ENCODE results near the gene HAUS6. TPM values are rescaled to one million over a fixed set of nuclear protein-coding genes. Genes with fewer than 3 reads are reported as not detected.

The HAUS6 gene
- total and polyA plus RNA-seq, 2 of the 13 experiments (the other 11 are each of a cell fraction or from before 2014, with no cell fraction given), result 9.8 to 31.1 TPM

DNA sequence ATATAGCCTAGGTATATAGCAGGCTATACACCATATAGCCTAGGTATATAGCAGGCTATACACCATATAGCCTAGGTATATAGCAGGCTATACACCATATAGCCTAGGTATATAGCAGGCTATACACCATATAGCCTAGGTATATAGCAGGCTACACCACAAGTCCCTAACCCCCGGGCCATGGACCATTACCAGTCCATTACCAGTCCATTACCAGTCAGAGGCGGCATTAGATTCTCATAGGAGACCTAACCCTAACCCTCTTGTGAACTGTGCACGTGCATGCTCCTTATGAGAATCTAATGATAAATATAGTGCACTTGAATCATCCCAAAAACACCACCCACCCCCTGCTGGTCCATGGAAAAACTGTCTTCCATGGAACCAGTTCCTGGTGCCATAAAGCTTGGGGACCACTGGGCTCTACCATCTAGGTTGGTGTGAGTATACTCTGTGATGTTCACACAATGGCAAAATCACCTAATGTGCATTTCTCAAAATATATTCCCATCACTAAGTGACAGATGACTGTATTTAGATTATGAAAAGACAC, 19.9 kb upstream of the HAUS6 start:
- no peak for DNase-seq (ENCODE audit: low spot score)
- no peak overlapping the region for H3K27ac ChIP-seq (ENCODE audit: extremely low read length, insufficient read depth, low read length)
- no peak overlapping the region for H3K4me3 ChIP-seq (replicated peaks in 1 of 3; ENCODE audit: insufficient read depth in 1 of 3, low read depth in 2 of 3, low read length in 3 of 3)
- peaks cover 85% of the 10 kb centered on the region for H3K4me1 ChIP-seq (ENCODE audit: insufficient read depth, low read length)
- no TSS peak for BruUV-seq (replicated peaks)
- POLR2A ChIA-PET, result interaction anchor here (0.8 kb wide), 2 partner anchors 29 to 52 kb away, joined by 3 to 5 read pairs; no protein-coding TSS in a partner anchor
- CTCF ChIA-PET (ENCODE audit: low intra/inter-chr PET ratio, low total read pairs), result interaction anchor here (1.4 to 1.5 kb wide), 2 partner anchors 33 to 52 kb away, joined by 3 to 4 read pairs; no protein-coding TSS in a partner anchor
- H3K9me3 ChIP-seq (ENCODE audit: low read length), result no peaks in the 10 kb centered on the region
- ATAC-seq, result peak; percentile 7; the same call in 2 of the 3 replicates
- peaks cover 47% of the 10 kb centered on the region for H4K20me1 ChIP-seq (ENCODE audit: insufficient read depth, low read length)
- peaks cover 0 to 5% of the 10 kb centered on the region in 2 experiments; a peak in 1 of 5 replicates for H3K27me3 ChIP-seq (ENCODE audit: control insufficient read depth in 1 of 2, insufficient read depth in 2 of 2, low read length in 2 of 2)
- H3K4me2 ChIP-seq (ENCODE audit: low read depth, low read length), result peak overlapping the region; percentile 94
- H3K79me2 ChIP-seq (ENCODE audit: insufficient read depth, low read length), result peaks cover 54% of the 10 kb centered on the region
- in situ Hi-C loops (cut with HindIII; ENCODE audit: extremely low pct_ligation_motif_present, low pct_unique_long_range_greater_than_20kb), result no loop called here
- FAIRE-seq, result no peak
- H2AFZ ChIP-seq (ENCODE audit: low read length), result no peak overlapping the region
- 89% methylated on average over 3 of the region's 3 CpGs for WGBS (ENCODE audit: low lambda C conversion rate)
- peaks cover 22 to 86% of the 10 kb centered on the region in 2 experiments for H3K36me3 ChIP-seq (replicated peaks in 1 of 2; ENCODE audit: control insufficient read depth in 1 of 2, insufficient read depth in 2 of 2, low read length in 2 of 2)
- intact Hi-C loops (cut with micrococcal nuclease; ENCODE audit: unreplicated experiment), result loop anchor here (10.0 kb wide), 1 partner anchor 112 kb away; the partner anchor contains the start of gene DENND4C
- H3K9ac ChIP-seq (ENCODE audit: insufficient read depth, low read depth, low read length), result no peak overlapping the region
- TF ChIP-seq, protein P1, sequence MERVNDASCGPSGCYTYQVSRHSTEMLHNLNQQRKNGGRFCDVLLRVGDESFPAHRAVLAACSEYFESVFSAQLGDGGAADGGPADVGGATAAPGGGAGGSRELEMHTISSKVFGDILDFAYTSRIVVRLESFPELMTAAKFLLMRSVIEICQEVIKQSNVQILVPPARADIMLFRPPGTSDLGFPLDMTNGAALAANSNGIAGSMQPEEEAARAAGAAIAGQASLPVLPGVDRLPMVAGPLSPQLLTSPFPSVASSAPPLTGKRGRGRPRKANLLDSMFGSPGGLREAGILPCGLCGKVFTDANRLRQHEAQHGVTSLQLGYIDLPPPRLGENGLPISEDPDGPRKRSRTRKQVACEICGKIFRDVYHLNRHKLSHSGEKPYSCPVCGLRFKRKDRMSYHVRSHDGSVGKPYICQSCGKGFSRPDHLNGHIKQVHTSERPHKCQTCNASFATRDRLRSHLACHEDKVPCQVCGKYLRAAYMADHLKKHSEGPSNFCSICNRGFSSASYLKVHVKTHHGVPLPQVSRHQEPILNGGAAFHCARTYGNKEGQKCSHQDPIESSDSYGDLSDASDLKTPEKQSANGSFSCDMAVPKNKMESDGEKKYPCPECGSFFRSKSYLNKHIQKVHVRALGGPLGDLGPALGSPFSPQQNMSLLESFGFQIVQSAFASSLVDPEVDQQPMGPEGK (CRISPR knock-in tag; IDR thresholded peaks at IDR 0.05), result no peak
- no peak for TF ChIP-seq ZNF747 (CRISPR knock-in tag; IDR thresholded peaks at IDR 0.05; ENCODE audit: borderline replicate concordance)
- TF ChIP-seq RBM22 (optimal IDR thresholded peaks at IDR 0.05; ENCODE audit: low read length), result peak; percentile 90
- TF ChIP-seq ETV6 (CRISPR knock-in tag; conservative IDR thresholded peaks at IDR 0.05), result no peak
- TF ChIP-seq, protein P2, sequence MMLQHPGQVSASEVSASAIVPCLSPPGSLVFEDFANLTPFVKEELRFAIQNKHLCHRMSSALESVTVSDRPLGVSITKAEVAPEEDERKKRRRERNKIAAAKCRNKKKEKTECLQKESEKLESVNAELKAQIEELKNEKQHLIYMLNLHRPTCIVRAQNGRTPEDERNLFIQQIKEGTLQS (CRISPR knock-in tag; IDR thresholded peaks at IDR 0.05), result no peak
- peak; percentile 38; the same call in 1 of the 2 replicates for TF ChIP-seq POLR2AphosphoS5 (IDR thresholded peaks at IDR 0.05; ENCODE audit: low read depth, low read length)
- no peak for TF ChIP-seq IRF1 (CRISPR knock-in tag; IDR thresholded peaks at IDR 0.05; ENCODE audit: low read depth)
- TF ChIP-seq ZUFSP (CRISPR knock-in tag; IDR thresholded peaks at IDR 0.05; ENCODE audit: borderline replicate concordance), result no peak
- TF ChIP-seq, protein P3, sequence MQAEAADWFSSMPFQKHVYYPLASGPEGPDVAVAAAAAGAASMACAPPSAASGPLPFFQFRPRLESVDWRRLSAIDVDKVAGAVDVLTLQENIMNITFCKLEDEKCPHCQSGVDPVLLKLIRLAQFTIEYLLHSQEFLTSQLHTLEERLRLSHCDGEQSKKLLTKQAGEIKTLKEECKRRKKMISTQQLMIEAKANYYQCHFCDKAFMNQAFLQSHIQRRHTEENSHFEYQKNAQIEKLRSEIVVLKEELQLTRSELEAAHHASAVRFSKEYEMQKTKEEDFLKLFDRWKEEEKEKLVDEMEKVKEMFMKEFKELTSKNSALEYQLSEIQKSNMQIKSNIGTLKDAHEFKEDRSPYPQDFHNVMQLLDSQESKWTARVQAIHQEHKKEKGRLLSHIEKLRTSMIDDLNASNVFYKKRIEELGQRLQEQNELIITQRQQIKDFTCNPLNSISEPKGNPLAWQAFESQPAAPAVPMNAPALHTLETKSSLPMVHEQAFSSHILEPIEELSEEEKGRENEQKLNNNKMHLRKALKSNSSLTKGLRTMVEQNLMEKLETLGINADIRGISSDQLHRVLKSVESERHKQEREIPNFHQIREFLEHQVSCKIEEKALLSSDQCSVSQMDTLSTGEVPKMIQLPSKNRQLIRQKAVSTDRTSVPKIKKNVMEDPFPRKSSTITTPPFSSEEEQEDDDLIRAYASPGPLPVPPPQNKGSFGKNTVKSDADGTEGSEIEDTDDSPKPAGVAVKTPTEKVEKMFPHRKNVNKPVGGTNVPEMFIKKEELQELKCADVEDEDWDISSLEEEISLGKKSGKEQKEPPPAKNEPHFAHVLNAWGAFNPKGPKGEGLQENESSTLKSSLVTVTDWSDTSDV (CRISPR knock-in tag; IDR thresholded peaks at IDR 0.05), result no peak
- no peak for TF ChIP-seq ZNF225 (CRISPR knock-in tag; IDR thresholded peaks at IDR 0.05)
- TF ChIP-seq, protein P4, sequence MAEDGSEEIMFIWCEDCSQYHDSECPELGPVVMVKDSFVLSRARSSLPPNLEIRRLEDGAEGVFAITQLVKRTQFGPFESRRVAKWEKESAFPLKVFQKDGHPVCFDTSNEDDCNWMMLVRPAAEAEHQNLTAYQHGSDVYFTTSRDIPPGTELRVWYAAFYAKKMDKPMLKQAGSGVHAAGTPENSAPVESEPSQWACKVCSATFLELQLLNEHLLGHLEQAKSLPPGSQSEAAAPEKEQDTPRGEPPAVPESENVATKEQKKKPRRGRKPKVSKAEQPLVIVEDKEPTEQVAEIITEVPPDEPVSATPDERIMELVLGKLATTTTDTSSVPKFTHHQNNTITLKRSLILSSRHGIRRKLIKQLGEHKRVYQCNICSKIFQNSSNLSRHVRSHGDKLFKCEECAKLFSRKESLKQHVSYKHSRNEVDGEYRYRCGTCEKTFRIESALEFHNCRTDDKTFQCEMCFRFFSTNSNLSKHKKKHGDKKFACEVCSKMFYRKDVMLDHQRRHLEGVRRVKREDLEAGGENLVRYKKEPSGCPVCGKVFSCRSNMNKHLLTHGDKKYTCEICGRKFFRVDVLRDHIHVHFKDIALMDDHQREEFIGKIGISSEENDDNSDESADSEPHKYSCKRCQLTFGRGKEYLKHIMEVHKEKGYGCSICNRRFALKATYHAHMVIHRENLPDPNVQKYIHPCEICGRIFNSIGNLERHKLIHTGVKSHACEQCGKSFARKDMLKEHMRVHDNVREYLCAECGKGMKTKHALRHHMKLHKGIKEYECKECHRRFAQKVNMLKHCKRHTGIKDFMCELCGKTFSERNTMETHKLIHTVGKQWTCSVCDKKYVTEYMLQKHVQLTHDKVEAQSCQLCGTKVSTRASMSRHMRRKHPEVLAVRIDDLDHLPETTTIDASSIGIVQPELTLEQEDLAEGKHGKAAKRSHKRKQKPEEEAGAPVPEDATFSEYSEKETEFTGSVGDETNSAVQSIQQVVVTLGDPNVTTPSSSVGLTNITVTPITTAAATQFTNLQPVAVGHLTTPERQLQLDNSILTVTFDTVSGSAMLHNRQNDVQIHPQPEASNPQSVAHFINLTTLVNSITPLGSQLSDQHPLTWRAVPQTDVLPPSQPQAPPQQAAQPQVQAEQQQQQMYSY (CRISPR knock-in tag; IDR thresholded peaks at IDR 0.05), result no peak

All from HepG2 (cell line).